Activated CD8-positive, alpha-beta memory T cell treated with anti-CD3 and anti-CD28 coated beads for 4 hours (primary cell): ENCODE data around the gene POLR2C.
"Not testable (repeated sequence)": the region's sequence is repeated elsewhere in the genome, so short reads cannot be mapped to it uniquely, and the experiment has no call there.

Experiments
- DNase-seq, 2 donors: peaks; one replicate each; pipeline ENCODE4 v3.0.0-alpha.2; 2020; ENCODE audit warnings: low read depth in 2 of 2

Gene POLR2C

GRCh38 chr16:57479976-57480753 lies 17.7 kb downstream of the POLR2C start:
- DNase-seq: no peak

GRCh38 chr16:57480754-57481230 lies 18.3 kb downstream of the POLR2C start:
- no peak for DNase-seq

GRCh38 chr16:57481421-57481820 lies 18.9 kb downstream of the POLR2C start:
- no peak for DNase-seq

GRCh38 chr16:57482845-57483545 lies 20.5 kb downstream of the POLR2C start:
- DNase-seq: no peak

GRCh38 chr16:57483725-57484514 lies 21.4 kb downstream of the POLR2C start:
- no peak for DNase-seq

- no peak for DNase-seq
Observed at GRCh38 chr16:57484515-57485005, 22.1 kb downstream of the POLR2C start.

- no peak for DNase-seq
Observed at GRCh38 chr16:57485091-57485915, 22.8 kb downstream of the POLR2C start.

GRCh38 chr16:57485916-57486857 lies 23.7 kb downstream of the POLR2C start, which contains the start of gene DOK4:
Gene DOK4, minus strand, starts transcription at chr16:57486493. Its CDS starts 6,986 bp downstream, at chr16:57479507.
- DNase-seq: peak; percentile 40 to 50

GRCh38 chr16:57486858-57487834 lies 24.7 kb downstream of the POLR2C start:
- DNase-seq: no peak

GRCh38 chr16:57489229-57489628 lies 26.8 kb downstream of the POLR2C start:
- no peak for DNase-seq

GRCh38 chr16:57493767-57494166 lies 31.3 kb downstream of the POLR2C start:
- DNase-seq: no peak

GRCh38 chr16:57497121-57497520 lies 34.6 kb downstream of the POLR2C start:
- no peak for DNase-seq

- no peak for DNase-seq
Observed at GRCh38 chr16:57498031-57498430, 35.6 kb downstream of the POLR2C start.

GRCh38 chr16:57499941-57500340 lies 37.5 kb downstream of the POLR2C start:
- DNase-seq: not testable (repeated sequence)

GRCh38 chr16:57500578-57501111 lies 38.2 kb downstream of the POLR2C start:
- DNase-seq: no peak

GRCh38 chr16:57501492-57501891 lies 39.0 kb downstream of the POLR2C start:
- DNase-seq: no peak

GRCh38 chr16:57502048-57502775 lies 39.7 kb downstream of the POLR2C start:
- DNase-seq: no peak

GRCh38 chr16:57503366-57503765 lies 40.9 kb downstream of the POLR2C start:
- no peak for DNase-seq
